Neuron (in vitro differentiated cells): ENCODE results near the gene NOL12.

Source experiments
- H2AFZ ChIP-seq: one replicate; pipeline ENCODE4 v1.6.1; 2013; ENCODE audit warnings: low read depth, mild to moderate bottlenecking, inconsistent platforms, low read length, moderate library complexity
- H3K27me3 ChIP-seq: one replicate; pipeline ENCODE4 v1.6.1; 2013; ENCODE audit warnings: low read length; ENCODE audit not compliant: insufficient read depth
- H3K36me3 ChIP-seq: one replicate; pipeline ENCODE4 v1.6.1; 2013; ENCODE audit warnings: low read length; ENCODE audit not compliant: insufficient read depth
- H3K4me1 ChIP-seq: one replicate; pipeline ENCODE4 v1.6.1; 2013; ENCODE audit warnings: low read length; ENCODE audit not compliant: insufficient read depth
- H3K4me3 ChIP-seq: 2 replicates; pipeline ENCODE4 v1.5.1; 2013; ENCODE audit warnings: mild to moderate bottlenecking, low read length, moderate library complexity
- H3K9me3 ChIP-seq: one replicate; pipeline ENCODE4 v1.6.1; 2013; ENCODE audit warnings: low read length

The NOL12 gene

DNA sequence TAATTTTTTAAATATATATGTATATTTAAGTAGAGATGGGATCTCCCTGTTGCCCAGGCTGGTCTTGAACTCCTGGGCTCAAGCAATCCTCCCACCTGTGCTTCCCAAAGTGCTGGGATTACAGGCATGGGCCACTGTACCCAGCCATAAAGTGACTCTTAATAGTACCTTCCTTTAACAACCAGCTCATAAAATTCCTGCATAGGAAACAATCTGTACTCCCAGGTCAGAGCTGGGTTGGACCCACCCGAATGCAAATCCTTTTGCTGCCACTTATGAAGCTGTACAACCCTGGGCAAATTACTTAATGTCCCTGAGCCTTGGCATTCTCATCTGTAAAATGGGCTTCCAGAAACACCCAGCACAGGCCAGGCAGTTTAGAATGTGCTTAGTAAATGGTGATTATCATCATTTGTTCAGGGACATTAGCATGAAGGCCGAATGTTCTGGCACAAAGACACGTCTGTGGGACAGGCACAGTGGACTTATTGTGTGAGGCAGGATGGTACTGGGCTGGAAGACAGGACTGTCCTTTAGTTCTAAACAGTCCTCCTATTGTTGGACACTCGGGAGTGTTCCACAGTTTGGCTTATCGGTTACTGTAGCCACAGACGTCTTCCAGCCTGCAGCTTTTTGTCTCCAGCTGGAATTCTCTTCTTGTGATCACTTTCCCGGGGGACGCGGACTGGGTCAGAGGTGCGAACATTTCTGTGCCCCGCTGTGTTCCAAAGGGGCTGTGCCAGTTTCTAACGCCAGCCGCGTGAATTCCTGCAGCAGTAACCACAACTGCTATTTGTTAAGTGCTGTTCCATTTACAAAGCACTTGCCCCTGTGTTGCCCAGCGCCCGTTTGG is 21.7 kb upstream of the NOL12 start:
- H3K9me3 ChIP-seq, result no peaks in the 10 kb centered on the region
- no peaks in the 10 kb centered on the region for H3K27me3 ChIP-seq
- no peak overlapping the region for H2AFZ ChIP-seq
- H3K36me3 ChIP-seq, result peaks cover 24% of the 10 kb centered on the region
- peaks cover 22% of the 10 kb centered on the region for H3K4me1 ChIP-seq
- H3K4me3 ChIP-seq, result no peak overlapping the region

DNA sequence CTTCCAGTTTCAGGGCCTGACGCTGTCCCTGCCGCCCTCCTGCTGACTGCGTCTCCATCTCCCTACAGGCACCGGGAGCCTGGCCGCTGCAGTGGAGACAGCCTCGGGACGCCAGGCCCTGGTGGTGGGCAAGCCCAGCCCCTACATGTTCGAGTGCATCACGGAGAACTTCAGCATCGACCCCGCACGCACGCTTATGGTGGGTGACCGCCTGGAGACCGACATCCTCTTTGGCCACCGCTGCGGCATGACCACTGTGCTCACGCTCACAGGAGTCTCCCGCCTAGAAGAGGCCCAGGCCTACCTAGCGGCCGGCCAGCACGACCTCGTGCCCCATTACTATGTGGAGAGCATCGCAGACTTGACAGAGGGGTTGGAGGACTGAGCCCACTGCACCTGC is 20.7 kb upstream of the NOL12 start:
- H3K4me1 ChIP-seq, result peaks cover 12% of the 10 kb centered on the region
- no peaks in the 10 kb centered on the region for H3K9me3 ChIP-seq
- no peaks in the 10 kb centered on the region for H3K27me3 ChIP-seq
- H3K36me3 ChIP-seq, result peaks cover 26% of the 10 kb centered on the region
- H3K4me3 ChIP-seq, result no peak overlapping the region
- H2AFZ ChIP-seq, result no peak overlapping the region

DNA sequence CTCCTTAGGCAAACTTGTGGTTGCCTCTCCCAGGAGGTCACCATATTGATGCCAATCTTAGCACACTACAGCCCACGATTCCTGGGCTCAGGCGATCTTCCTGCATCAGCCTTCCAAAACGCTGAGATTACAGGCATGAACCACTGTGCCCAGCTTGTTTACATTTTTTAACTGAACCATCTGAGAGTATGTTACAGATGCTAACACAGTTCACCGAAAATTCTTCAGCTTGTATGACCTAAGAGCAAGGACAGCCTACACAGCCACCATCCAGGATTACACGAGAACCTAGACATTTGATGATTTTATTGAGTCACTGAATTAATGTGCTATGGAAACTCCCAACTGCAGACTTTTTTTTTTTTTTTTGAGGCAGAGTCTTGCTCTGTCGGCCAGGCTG is 16.6 kb upstream of the NOL12 start:
- no peaks in the 10 kb centered on the region for H3K27me3 ChIP-seq
- no peak overlapping the region for H3K4me3 ChIP-seq
- H3K9me3 ChIP-seq, result no peaks in the 10 kb centered on the region
- no peaks in the 10 kb centered on the region for H3K4me1 ChIP-seq
- no peak overlapping the region for H2AFZ ChIP-seq
- H3K36me3 ChIP-seq, result peaks cover 23% of the 10 kb centered on the region

DNA sequence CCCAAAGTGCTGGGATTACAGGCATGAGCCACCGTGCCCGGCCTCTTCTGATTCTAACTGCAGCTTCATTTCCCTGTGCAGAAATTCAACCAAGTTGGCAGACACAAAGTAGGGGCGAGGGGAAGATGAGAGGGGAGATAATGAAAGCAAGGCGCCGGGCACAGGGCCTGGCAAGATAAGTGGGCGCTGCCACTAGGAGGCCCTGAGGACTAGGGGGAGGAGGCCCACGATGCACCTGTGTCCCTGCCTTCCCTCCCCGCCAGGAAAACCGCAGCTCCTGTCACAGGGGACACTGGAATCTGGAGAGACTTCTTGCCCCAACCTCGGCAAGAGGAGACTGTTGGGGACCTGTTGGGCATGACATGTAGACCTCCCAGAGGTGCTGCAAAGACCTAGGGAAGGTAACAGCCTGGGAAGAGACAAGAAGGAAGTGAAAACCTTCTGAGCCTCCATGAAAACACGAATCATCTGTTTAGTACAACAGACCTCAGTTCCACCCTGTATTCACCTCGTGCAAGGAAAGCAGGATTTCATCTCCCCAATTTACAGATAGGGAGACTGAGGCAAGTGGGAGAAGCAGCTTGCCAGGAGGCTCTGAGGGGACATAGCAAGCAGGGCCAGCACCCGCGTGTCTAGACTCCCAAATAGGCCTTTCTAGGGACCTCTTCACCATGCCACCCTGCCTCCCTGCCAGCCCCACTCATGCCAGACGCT is 13.8 kb upstream of the NOL12 start:
- no peaks in the 10 kb centered on the region for H3K27me3 ChIP-seq

DNA sequence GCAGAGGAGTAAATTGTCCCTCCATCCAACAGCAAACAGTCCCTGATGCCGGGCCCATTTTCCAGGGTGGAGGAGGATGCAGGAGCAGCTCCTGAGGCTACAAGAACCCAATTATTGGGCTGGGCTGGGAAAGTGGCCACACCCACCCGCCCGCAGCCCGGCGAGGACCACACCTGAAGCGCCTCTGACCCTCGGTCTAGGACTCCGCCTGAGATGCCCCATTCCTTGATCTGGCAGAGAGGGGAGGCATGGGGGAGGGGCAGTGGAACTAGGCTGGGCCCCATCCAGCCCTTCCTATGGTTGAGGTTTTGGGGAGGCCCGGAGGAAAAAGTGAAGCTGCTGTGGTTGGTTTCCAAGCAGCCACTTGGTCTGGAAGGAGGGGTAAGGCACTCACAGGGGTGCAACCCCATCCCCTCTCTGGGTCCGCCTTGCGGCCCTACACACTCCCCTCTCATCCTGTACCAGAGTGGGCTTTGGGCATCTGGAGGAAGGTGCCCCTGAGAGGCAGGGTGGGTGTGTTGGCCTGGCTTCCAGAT is 13.2 kb upstream of the NOL12 start:
- Histone ChIP-seq H3K27me3 (no peaks in the 10 kb centered on the region), H2AFZ (no peak overlapping the region)

More for the DNA sequence above, 13.8 kb upstream of the NOL12 start:
- H3K4me3 ChIP-seq, result no peak overlapping the region
- H3K9me3 ChIP-seq, result no peaks in the 10 kb centered on the region
- peaks cover 3% of the 10 kb centered on the region for H3K36me3 ChIP-seq
- H2AFZ ChIP-seq, result no peak overlapping the region
- peaks cover 13% of the 10 kb centered on the region for H3K4me1 ChIP-seq

DNA sequence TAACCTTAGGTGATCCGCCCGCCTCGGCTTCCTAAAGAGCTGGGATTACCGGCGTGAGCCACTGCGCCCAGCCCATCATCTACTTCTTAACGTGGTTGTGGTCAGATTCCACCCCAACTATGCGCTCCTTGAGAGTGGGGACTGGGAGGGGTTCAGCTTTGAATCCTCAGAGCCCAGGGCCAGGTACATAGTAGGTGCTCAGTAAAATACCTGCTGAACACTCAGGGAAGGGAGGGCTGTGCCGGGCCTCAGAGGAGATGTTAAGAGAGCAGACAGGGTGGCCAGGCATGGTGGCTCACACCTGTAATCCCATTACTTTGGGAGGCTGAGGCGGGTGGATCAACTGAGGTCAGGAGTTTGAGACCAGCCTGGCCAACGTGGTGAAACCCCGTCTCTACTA is 11.9 kb upstream of the NOL12 start:
- no peaks in the 10 kb centered on the region for H3K27me3 ChIP-seq
- peaks cover 3% of the 10 kb centered on the region for H3K36me3 ChIP-seq
- peaks cover 15% of the 10 kb centered on the region for H3K4me1 ChIP-seq
- H3K4me3 ChIP-seq, result no peak overlapping the region
- no peak overlapping the region for H2AFZ ChIP-seq
- H3K9me3 ChIP-seq, result no peaks in the 10 kb centered on the region

More for the DNA sequence above, 13.2 kb upstream of the NOL12 start:
- Histone ChIP-seq H3K9me3 (no peaks in the 10 kb centered on the region), H3K4me3 (no peak overlapping the region), H3K36me3 (peaks cover 3% of the 10 kb centered on the region), H3K4me1 (peaks cover 15% of the 10 kb centered on the region)

DNA sequence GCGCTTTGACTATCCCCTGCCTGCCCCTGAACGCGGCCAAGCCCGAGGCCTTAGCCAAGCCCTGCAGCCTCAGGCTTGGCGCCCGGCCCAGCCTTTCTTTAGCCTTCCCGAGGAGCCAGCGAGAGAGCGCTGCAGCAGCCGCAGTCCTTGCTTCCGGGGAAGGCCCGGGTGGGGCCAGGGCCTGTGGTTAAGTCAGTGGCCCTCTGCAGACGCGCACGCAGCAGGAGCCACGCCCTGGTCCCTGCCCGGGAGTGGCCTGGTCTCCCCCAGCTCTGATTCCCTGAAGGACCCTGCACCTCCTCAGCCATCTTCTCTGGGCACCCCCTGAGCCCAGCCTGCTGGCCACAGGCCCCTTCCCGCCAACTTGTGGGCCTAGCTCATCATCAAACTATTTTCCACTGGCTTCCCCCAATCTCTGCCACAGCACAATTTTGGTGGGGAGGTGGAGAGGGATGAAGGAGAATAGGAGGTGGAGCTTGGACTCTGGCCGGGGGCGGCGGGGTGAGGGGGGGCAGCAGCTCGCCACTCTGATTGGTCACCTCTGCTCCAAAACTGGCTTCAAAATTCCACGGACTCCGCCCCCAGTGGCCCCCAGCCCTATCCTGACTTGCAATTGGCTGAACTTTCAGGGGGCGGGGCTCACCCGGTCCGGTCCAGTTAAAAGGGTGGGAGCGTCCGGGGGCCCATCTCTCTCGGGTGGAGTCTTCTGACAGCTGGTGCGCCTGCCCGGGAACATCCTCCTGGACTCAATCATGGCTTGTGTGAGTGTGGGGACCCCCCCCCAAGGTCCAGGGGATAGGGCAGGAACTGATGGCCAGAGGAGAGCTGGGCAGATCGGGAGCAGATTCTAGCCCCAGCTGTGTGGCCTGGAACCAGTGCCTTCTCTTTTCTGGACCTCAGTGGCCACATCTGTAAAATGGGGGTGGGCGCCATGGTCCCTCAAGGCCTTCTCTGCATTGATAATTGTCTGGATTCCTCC is 10.9 kb upstream of the NOL12 start, which contains the start of gene LGALS1:
LGALS1 (plus strand) TSS at position 686 of the 979 bp plus-strand sequence; CDS start at position 753, 67 bp downstream.
- H2AFZ ChIP-seq, result peak within 1 kb of the TSS; percentile 84
- H3K27me3 ChIP-seq, result no peaks in the 10 kb centered on the region
- H3K9me3 ChIP-seq, result no peaks in the 10 kb centered on the region
- peaks cover 15% of the 10 kb centered on the region for H3K4me1 ChIP-seq
- no peaks in the 10 kb centered on the region for H3K36me3 ChIP-seq
- peak within 1 kb of the TSS; percentile 54 for H3K4me3 ChIP-seq

DNA sequence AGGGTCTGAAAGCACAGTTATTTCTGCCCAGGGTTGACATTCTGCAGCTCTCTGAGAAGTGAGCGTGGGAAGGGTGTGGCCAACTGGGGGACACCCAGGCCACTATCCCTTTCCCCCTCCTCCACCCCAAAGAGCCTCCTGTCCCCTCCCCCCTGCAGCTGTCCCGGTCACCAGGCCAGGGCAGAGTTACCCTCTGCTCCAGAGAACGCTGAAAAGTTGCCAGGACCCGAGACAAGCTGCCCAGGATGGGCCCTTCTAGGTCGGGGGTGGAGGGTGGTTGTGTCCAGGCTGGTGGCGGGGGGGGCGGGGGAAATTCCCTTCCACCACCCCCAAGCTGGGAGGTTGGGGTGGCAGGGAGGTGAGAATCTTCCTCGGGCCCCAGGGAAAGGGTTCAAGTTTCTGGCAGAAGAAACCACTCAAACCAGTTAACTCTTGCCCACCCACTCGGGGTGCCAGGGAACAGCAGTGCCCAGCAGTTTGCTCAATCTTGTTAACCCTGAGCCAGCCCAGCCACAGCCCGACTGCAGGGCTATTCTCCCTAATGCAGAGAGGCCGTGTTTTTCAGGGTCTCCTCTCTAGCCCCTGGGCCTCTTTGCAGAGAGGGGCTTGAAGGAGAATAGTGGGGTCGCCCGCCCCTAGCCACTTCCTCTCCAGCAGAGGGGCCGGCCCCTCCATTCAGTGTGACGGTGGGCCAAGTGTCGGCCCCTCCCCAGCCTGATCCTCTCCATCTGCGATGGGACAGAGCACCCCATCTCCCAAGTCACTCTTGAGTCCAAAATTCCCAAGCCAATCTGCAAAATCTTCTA is 10.0 kb upstream of the NOL12 start:
- Histone ChIP-seq H3K36me3 (no peaks in the 10 kb centered on the region), H3K9me3 (no peaks in the 10 kb centered on the region), H3K27me3 (no peaks in the 10 kb centered on the region), H3K4me1 (peaks cover 15% of the 10 kb centered on the region), H3K4me3 (peak overlapping the region; percentile 54), H2AFZ (peak overlapping the region; percentile 84)

DNA sequence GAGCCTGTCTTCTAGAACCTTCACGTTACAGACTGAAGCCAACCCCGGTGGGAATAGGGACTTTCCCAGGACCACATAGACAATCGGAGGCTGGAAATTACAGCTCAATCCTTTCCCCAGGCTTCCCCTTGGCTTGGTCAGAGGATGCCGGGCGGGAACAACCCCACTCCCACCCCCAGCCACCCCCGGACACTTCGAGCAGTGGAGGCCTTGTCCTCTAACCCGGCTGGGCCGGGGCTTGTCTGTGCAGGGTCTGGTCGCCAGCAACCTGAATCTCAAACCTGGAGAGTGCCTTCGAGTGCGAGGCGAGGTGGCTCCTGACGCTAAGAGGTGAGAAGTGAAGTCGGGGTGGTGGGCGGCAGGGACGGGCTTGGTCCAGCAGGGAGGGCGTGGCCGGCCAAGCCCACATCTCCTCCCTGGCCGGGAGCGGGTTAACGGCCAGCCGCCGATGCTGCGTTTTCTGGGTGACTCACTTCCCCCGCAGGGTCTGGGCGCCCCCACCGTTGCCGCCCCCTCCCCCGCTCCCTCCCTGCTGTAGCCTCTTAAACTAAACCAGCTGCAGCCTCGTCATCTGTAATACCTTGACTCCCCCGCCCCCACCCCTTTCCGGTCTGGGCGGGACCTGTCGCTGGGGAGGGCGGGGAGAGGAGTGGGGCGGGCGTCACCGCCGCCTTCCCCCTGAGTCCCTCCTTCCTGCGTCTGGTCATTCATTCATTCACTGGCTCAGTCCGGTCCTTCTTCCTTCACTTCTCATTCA is 9.2 kb upstream of the NOL12 start:
- Histone ChIP-seq H3K27me3 (no peaks in the 10 kb centered on the region), H3K9me3 (no peaks in the 10 kb centered on the region)

DNA sequence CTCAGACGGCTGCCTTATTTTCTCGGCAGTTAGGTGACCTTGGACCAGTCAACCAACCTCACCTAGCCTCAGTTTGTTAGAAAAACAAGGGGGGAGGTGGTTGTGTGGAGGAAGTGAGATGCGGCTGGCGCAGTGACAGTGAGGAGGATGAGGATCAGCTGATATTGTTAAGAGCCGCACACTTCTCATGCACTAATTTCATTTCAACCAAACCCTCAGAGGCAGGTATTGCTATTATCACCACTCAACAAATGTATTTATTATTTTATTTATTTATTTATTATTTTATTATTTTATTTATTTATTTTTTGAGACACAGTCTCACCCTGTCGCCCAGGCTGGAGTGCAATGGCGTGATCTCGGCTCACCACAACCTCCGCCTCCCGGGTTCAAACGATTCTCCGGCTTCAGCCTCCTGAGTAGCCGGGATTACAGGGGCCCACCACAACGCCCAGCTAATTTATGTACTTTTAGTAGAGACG is 8.6 kb upstream of the NOL12 start:
- Histone ChIP-seq H3K27me3 (no peaks in the 10 kb centered on the region), H3K9me3 (no peaks in the 10 kb centered on the region), H3K36me3 (no peaks in the 10 kb centered on the region), H3K4me3 (peak overlapping the region; percentile 54), H3K4me1 (peaks cover 15% of the 10 kb centered on the region), H2AFZ (peak overlapping the region; percentile 84)

More for the DNA sequence above, 9.2 kb upstream of the NOL12 start:
- peak overlapping the region; percentile 84 for H2AFZ ChIP-seq
- H3K4me1 ChIP-seq, result peaks cover 15% of the 10 kb centered on the region
- H3K4me3 ChIP-seq, result peak overlapping the region; percentile 54
- no peaks in the 10 kb centered on the region for H3K36me3 ChIP-seq

DNA sequence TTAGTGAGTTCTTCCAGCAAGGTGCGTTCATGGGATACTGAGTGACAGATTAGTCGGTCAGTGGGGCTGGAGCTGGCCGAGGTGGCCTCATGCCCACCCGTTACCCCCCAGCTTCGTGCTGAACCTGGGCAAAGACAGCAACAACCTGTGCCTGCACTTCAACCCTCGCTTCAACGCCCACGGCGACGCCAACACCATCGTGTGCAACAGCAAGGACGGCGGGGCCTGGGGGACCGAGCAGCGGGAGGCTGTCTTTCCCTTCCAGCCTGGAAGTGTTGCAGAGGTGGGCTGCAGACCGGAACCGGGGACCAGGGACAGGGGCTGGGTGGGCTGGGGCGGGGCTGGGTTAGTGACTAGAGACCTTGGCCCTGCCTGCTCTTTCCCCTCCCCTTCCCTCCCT is 7.8 kb upstream of the NOL12 start:
- Histone ChIP-seq H3K9me3 (no peaks in the 10 kb centered on the region), H3K4me1 (peaks cover 15% of the 10 kb centered on the region), H3K4me3 (no peak overlapping the region), H3K36me3 (no peaks in the 10 kb centered on the region), H3K27me3 (no peaks in the 10 kb centered on the region), H2AFZ (no peak overlapping the region)
